Astrocyte (in vitro differentiated cells and primary cell): Measurements from ENCODE around the gene ATP5F1C. TPM values are rescaled to one million over a fixed set of nuclear protein-coding genes. Genes with fewer than 3 reads are reported as not detected.
A peak's percentile ranks its signal among the peaks of the same experiment; 100 is the strongest.

Source experiments
- DNase-seq: peaks from one replicate; pipeline ENCODE4 v3.0.0-alpha.2; 2010; ENCODE audit warnings: low read depth
- FAIRE-seq: peaks from 2 replicates; lab custom pipeline; 2011; peaks lifted over from hg19 to GRCh38; lab: Jason Lieb, UNC
- H2AFZ ChIP-seq: 2 replicates; pipeline ENCODE4 v1.6.0; 2012; ENCODE audit warnings: low read depth, low read length, inconsistent platforms
- H3K27ac ChIP-seq: 2 replicates; pipeline ENCODE4 v1.5.1; 2011; ENCODE audit warnings: low read depth, low read length, inconsistent platforms
- H3K27me3 ChIP-seq: 2 replicates; pipeline ENCODE4 v1.6.0; 2011; ENCODE audit warnings: low read length, inconsistent platforms; ENCODE audit not compliant: insufficient read depth
- H3K36me3 ChIP-seq: 2 replicates; pipeline ENCODE4 v1.5.1; 2011; ENCODE audit warnings: low read length, inconsistent platforms; ENCODE audit not compliant: insufficient read depth
- H3K4me1 ChIP-seq: 2 replicates; pipeline ENCODE4 v1.5.1; 2011; ENCODE audit warnings: low read length, inconsistent platforms; ENCODE audit not compliant: insufficient read depth
- H3K4me2 ChIP-seq: 2 replicates; pipeline ENCODE4 v1.6.0; 2012; ENCODE audit warnings: low read length, inconsistent platforms
- H3K4me3 ChIP-seq: 2 replicates; pipeline ENCODE4 v1.5.1; 2011; ENCODE audit warnings: low read depth, mild to moderate bottlenecking, low read length, inconsistent platforms; ENCODE audit not compliant: insufficient read depth
- H3K79me2 ChIP-seq: 2 replicates; pipeline ENCODE4 v1.6.0; 2012; ENCODE audit warnings: mild to moderate bottlenecking, low read length, inconsistent platforms; ENCODE audit not compliant: insufficient read depth
- H3K9ac ChIP-seq: 2 replicates; pipeline ENCODE4 v1.6.0; 2012; ENCODE audit warnings: mild to moderate bottlenecking, low read length, inconsistent platforms
- H3K9me3 ChIP-seq: 2 replicates; pipeline ENCODE4 v1.5.1; 2012; ENCODE audit warnings: low read depth, mild to moderate bottlenecking, low read length, inconsistent platforms; ENCODE audit not compliant: insufficient read depth
- H4K20me1 ChIP-seq: 2 replicates; pipeline ENCODE4 v1.6.0; 2012; ENCODE audit warnings: low read length, inconsistent platforms; ENCODE audit not compliant: insufficient read depth
- H3K27ac Mint-ChIP-seq: one replicate; pipeline ENCODE4 v1.8.0; 2021; ENCODE audit warnings: mild to moderate bottlenecking, mixed read lengths; ENCODE audit not compliant: unreplicated experiment
- H3K27me3 Mint-ChIP-seq: one replicate; pipeline ENCODE4 v1.8.0; 2021; ENCODE audit warnings: low read depth, mixed read lengths; ENCODE audit not compliant: unreplicated experiment
- H3K36me3 Mint-ChIP-seq: one replicate; pipeline ENCODE4 v1.8.0; 2021; ENCODE audit warnings: low read depth, mixed read lengths; ENCODE audit not compliant: unreplicated experiment
- H3K4me1 Mint-ChIP-seq: one replicate; pipeline ENCODE4 v1.8.0; 2021; ENCODE audit warnings: low read depth, mixed read lengths; ENCODE audit not compliant: unreplicated experiment
- H3K4me3 Mint-ChIP-seq: one replicate; pipeline ENCODE4 v1.8.0; 2021; ENCODE audit warnings: mild to moderate bottlenecking, moderate library complexity, mixed read lengths; ENCODE audit not compliant: unreplicated experiment
- H3K9me3 Mint-ChIP-seq: one replicate; pipeline ENCODE4 v1.8.0; 2021; ENCODE audit warnings: mild to moderate bottlenecking, mixed read lengths; ENCODE audit not compliant: unreplicated experiment
- EZH2 ChIP-seq: IDR thresholded peaks from 2 replicates; pipeline ENCODE4 v1.6.1; 2012; ENCODE audit warnings: mild to moderate bottlenecking, low read length, inconsistent platforms; ENCODE audit not compliant: insufficient read depth
- total RNA-seq: library from RNA; stranded (reverse); gene quantifications from 2 replicates; pipeline ENCODE4 v1.2.1, GENCODE V29; 2021
- TF ChIP-seq, protein P1 (sequence below): IDR thresholded peaks from 2 replicates; pipeline ENCODE4 v1.5.1; 2011; ENCODE audit warnings: low read depth, mild to moderate bottlenecking, inconsistent platforms, low read length, moderate library complexity; ENCODE audit not compliant: insufficient read depth

ATP5F1C gene
- total RNA-seq, 1 donor from 2014 or later: 267 TPM

DNA sequence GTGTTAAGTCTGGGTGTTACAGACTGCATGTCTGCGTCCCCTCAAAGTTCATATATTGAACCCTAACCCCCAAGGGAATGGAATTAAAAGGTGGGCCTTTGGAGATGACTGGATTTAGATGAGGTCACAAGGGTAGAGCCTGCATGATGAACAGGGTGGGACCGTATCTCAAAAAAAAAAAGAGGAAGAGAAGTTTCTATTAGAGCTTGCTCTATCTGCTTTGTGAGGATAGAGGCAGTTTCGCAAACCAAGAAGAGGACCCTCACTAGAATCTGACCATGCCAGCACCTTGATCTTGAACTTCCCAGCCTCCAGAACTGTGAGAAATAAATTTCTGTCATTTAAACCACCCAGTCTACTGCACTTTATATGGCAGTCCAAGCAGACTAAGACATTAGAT lies 1.5 kb upstream of the ATP5F1C start:
- peaks cover 99% of the 10 kb centered on the region for H3K79me2 ChIP-seq
- peak overlapping the region; percentile 97 for H3K4me2 ChIP-seq
- H3K27me3 ChIP-seq: no peaks in the 10 kb centered on the region
- no peaks in the 10 kb centered on the region for H3K9me3 ChIP-seq
- H3K36me3 Mint-ChIP-seq: peaks cover 2% of the 10 kb centered on the region
- TF ChIP-seq, protein P1, sequence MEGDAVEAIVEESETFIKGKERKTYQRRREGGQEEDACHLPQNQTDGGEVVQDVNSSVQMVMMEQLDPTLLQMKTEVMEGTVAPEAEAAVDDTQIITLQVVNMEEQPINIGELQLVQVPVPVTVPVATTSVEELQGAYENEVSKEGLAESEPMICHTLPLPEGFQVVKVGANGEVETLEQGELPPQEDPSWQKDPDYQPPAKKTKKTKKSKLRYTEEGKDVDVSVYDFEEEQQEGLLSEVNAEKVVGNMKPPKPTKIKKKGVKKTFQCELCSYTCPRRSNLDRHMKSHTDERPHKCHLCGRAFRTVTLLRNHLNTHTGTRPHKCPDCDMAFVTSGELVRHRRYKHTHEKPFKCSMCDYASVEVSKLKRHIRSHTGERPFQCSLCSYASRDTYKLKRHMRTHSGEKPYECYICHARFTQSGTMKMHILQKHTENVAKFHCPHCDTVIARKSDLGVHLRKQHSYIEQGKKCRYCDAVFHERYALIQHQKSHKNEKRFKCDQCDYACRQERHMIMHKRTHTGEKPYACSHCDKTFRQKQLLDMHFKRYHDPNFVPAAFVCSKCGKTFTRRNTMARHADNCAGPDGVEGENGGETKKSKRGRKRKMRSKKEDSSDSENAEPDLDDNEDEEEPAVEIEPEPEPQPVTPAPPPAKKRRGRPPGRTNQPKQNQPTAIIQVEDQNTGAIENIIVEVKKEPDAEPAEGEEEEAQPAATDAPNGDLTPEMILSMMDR: no peak
- no peak for TF ChIP-seq EZH2
- H3K27ac ChIP-seq: no peak overlapping the region
- H3K27me3 Mint-ChIP-seq: no peaks in the 10 kb centered on the region
- H3K9ac ChIP-seq: peak overlapping the region; percentile 100
- H2AFZ ChIP-seq: no peak overlapping the region
- peaks cover 21% of the 10 kb centered on the region for H3K4me1 ChIP-seq
- peaks cover 75% of the 10 kb centered on the region for H4K20me1 ChIP-seq
- H3K4me3 Mint-ChIP-seq: no peak overlapping the region
- H3K9me3 Mint-ChIP-seq: no peaks in the 10 kb centered on the region
- H3K4me1 Mint-ChIP-seq: peaks cover 15% of the 10 kb centered on the region
- no peak overlapping the region for H3K27ac Mint-ChIP-seq
- DNase-seq (no peak), FAIRE-seq (no peak)
- no peaks in the 10 kb centered on the region for H3K36me3 ChIP-seq
- no peak overlapping the region for H3K4me3 ChIP-seq

DNA sequence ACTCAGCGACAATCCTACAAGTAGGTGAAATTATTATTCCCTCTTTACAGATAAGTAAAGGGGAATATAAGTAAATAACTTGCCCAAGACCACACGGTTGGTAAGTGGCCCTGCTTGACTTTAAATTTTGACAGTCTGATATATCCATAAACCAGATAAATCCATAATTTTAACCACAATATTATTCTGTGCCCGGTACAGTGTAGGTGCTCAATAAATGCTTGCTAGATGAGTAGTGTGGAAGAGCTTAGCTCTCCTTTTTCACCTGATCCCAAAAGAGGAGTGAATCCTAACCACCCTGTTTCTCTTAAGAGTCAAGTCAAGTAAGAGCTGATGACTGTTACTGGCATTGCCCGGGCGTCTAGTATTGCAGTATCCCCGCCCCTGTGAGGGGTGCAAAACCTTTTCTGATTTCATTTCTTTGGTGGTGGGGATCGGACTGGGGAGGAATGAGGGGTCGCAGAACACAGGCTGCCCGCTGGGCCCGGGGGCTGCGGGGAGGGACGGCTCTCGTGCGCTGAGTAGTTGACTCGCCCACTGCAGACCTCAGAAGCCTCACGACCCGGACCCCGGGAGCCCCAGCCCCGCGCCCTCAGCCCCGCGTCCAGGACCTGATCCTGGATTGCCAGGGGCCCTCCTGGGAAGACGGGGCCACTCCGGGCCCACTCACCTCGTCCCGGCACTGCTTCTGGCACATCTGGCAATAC lies 674 bp upstream of the ATP5F1C start:
- H2AFZ ChIP-seq: peak overlapping the region; percentile 99
- Mint-ChIP-seq H3K27ac (no peak overlapping the region), H3K4me1 (peaks cover 21% of the 10 kb centered on the region), H3K27me3 (no peaks in the 10 kb centered on the region), H3K9me3 (no peaks in the 10 kb centered on the region), H3K4me3 (no peak overlapping the region), H3K36me3 (peaks cover 2% of the 10 kb centered on the region)
- peak overlapping the region; percentile 100 for H3K9ac ChIP-seq
- H3K4me1 ChIP-seq: peaks cover 29% of the 10 kb centered on the region
- H3K27me3 ChIP-seq: no peaks in the 10 kb centered on the region
- H3K4me2 ChIP-seq: peak overlapping the region; percentile 97
- peak overlapping the region; percentile 90 for H3K27ac ChIP-seq
- no peak for TF ChIP-seq EZH2
- TF ChIP-seq, protein P1: no peak
- H3K79me2 ChIP-seq: peaks cover 100% of the 10 kb centered on the region
- H3K9me3 ChIP-seq: no peaks in the 10 kb centered on the region
- no peaks in the 10 kb centered on the region for H3K36me3 ChIP-seq
- no peak for FAIRE-seq
- H3K4me3 ChIP-seq: peak overlapping the region; percentile 100
- no peak for DNase-seq
- peaks cover 79% of the 10 kb centered on the region for H4K20me1 ChIP-seq
